PC-9 (cell line): ENCODE data around the gene ME1.

Experiments used
- CTCF ChIP-seq: fragments of 200-600 bp; sonication (generic); conservative IDR thresholded peaks from 2 replicates; pipeline ENCODE4 v1.6.1; 2017; ENCODE audit warnings: mixed run types, antibody characterized with exemption, mild to moderate bottlenecking, moderate library complexity
- EZH2 ChIP-seq: fragments of 200-600 bp; sonication (generic); IDR thresholded peaks from 2 replicates; pipeline ENCODE4 v1.8.0; 2017; ENCODE audit warnings: antibody characterized with exemption, low read depth

GRCh38 chr6:83470001-83470400 lies 39.1 kb upstream of the ME1 start:
- TF ChIP-seq CTCF (no peak), EZH2 (no peak)
